Endothelial cell of umbilical vein (primary cell): ENCODE results near the gene SWI5. TPM values are rescaled to one million over a fixed set of nuclear protein-coding genes. Genes with fewer than 3 reads are reported as not detected.

Experiments
- BruUV-seq: library from RNA; stranded (reverse); fragments of 400-500 nt; replicated peaks from 2 replicates; lab custom pipeline; 2021; lab: Mats Ljungman, UMichigan
- CTCF ChIA-PET: fragments of 300-600, 350-600 bp; sonication (Branson Sonifier 250); formaldehyde crosslinking; loops from one replicate; lab custom pipeline; 2021; ENCODE audit warnings: antibody characterized with exemption, inconsistent platforms; lab: Charles Lee
- POLR2A ChIA-PET: fragments of 300-600, 350-600 bp; sonication (Branson Sonifier 250); formaldehyde crosslinking; loops from one replicate; lab custom pipeline; 2021; ENCODE audit warnings: antibody characterized with exemption, inconsistent platforms; lab: Charles Lee
- DNase-seq: peaks from one replicate; pipeline ENCODE4 v3.0.0-alpha.2; 2011; ENCODE audit warnings: low read depth, low spot score
- FAIRE-seq: peaks from 2 replicates; lab custom pipeline; 2011; peaks lifted over from hg19 to GRCh38; lab: Jason Lieb, UNC
- H2AFZ ChIP-seq: 2 replicates; pipeline ENCODE4 v1.6.0; 2012; ENCODE audit warnings: low read depth, low read length, control low read depth, inconsistent platforms
- H3K27ac ChIP-seq: 2 replicates; pipeline ENCODE4 v1.5.1; 2011; ENCODE audit warnings: low read depth, mild to moderate bottlenecking, control low read depth, low read length, moderate library complexity; ENCODE audit not compliant: insufficient read depth
- H3K27me3 ChIP-seq, 2 experiments: 2 replicates each; pipeline versions ENCODE4 v1.6.0 to v1.6.1; 2011; ENCODE audit warnings: low read length in 2 of 2, mixed read lengths in 1 of 2; ENCODE audit not compliant: control insufficient read depth in 2 of 2, insufficient read depth in 2 of 2
- H3K36me3 ChIP-seq, 2 experiments: 2 replicates in 1 of 2; 3 replicates in 1 of 2; pipeline ENCODE4 v1.5.1; 2011; ENCODE audit warnings: low read length in 2 of 2, mild to moderate bottlenecking in 1 of 2, moderate library complexity in 1 of 2; ENCODE audit not compliant: control insufficient read depth in 2 of 2, insufficient read depth in 2 of 2; ENCODE audit errors: extremely low read depth in 1 of 2
- H3K4me1 ChIP-seq: 3 replicates; pipeline ENCODE4 v1.5.1; 2011; ENCODE audit warnings: mild to moderate bottlenecking, low read length; ENCODE audit not compliant: control insufficient read depth, insufficient read depth; ENCODE audit errors: extremely low read depth
- H3K4me2 ChIP-seq: 2 replicates; pipeline ENCODE4 v1.6.1; 2011; ENCODE audit warnings: low read length, control low read depth, mixed read lengths; ENCODE audit not compliant: insufficient read depth
- H3K4me3 ChIP-seq, 3 experiments: fragments of 200-600 bp in 1 of 3; sonication (generic), shearing (Covaris generic) in 1 of 3; replicated peaks in 1 of 3; 2 replicates each; pipeline ENCODE4 v1.5.1; 2011 to 2016; ENCODE audit warnings: control low read depth in 3 of 3, low read length in 3 of 3, mild to moderate bottlenecking in 2 of 3, inconsistent platforms in 1 of 3, low read depth in 1 of 3, moderate library complexity in 1 of 3; ENCODE audit not compliant: insufficient read depth in 1 of 3
- H3K79me2 ChIP-seq: 2 replicates; pipeline ENCODE4 v1.6.0; 2012; ENCODE audit warnings: low read length, inconsistent platforms; ENCODE audit not compliant: control insufficient read depth, insufficient read depth
- H3K9ac ChIP-seq: replicated peaks from 2 replicates; pipeline ENCODE3; 2011; ENCODE audit warnings: low read length, control low read depth; ENCODE audit not compliant: insufficient read depth; ENCODE audit errors: extremely low read depth
- H3K9me1 ChIP-seq: replicated peaks from 3 replicates; pipeline ENCODE4 v1.6.0; 2011; ENCODE audit warnings: mild to moderate bottlenecking, low read length; ENCODE audit not compliant: control insufficient read depth, insufficient read depth; ENCODE audit errors: extremely low read depth
- H3K9me3 ChIP-seq: replicated peaks from 2 replicates; pipeline ENCODE4 v1.5.1; 2012; ENCODE audit warnings: low read length, inconsistent platforms; ENCODE audit not compliant: control insufficient read depth, insufficient read depth
- H4K20me1 ChIP-seq: replicated peaks from 2 replicates; pipeline ENCODE3; 2011; ENCODE audit warnings: mild to moderate bottlenecking, low read length; ENCODE audit not compliant: control insufficient read depth, insufficient read depth; ENCODE audit errors: extremely low read depth
- EZH2 ChIP-seq: IDR thresholded peaks from 2 replicates; pipeline ENCODE4 v1.6.1; 2012; ENCODE audit warnings: borderline replicate concordance, low read depth, mild to moderate bottlenecking, moderate library complexity, low read length, inconsistent platforms; ENCODE audit not compliant: severe bottlenecking
- GATA2 ChIP-seq: IDR thresholded peaks from 2 replicates; pipeline ENCODE4 v1.7.0; 2011; ENCODE audit warnings: low read depth, mild to moderate bottlenecking, moderate library complexity, mixed read lengths, low read length; ENCODE audit not compliant: insufficient read length, insufficient read depth
- MYC ChIP-seq: IDR thresholded peaks from one replicate; pipeline ENCODE4 v1.6.1; 2011; ENCODE audit warnings: mild to moderate bottlenecking, low read depth, low read length
- POLR2AphosphoS5 ChIP-seq: IDR thresholded peaks from 2 replicates; pipeline ENCODE4 v1.6.1; 2012; ENCODE audit warnings: low read depth, mild to moderate bottlenecking, control low read depth, low read length, moderate library complexity; ENCODE audit not compliant: insufficient read depth
- dilution Hi-C: fragments of 300-500 bp; cut with MboI; formaldehyde crosslinking; loops from one replicate; pipeline ENCODE4 v1.15.0; 2019; ENCODE audit warnings: low sequenced_read_pairs; ENCODE audit not compliant: extremely low pct_ligation_motif_present
- intact Hi-C: fragments of 100-400 bp; cut with micrococcal nuclease; formaldehyde crosslinking; loops from one replicate; pipeline ENCODE4 v1.10.0; 2022
- polyA plus RNA-seq, 4 experiments: library from polyadenylated mRNA; depleted of rRNA in 3 of 4; stranded (reverse) in 3 of 4; unstranded in 1 of 4; fragments of >200 nt; gene quantifications; 2 replicates each; pipeline versions ENCODE4 v1.2.1 to v1.2.3, GENCODE V29; 2011 to 2012; ENCODE audit warnings: missing spikeins in 1 of 4
- total RNA-seq: library from RNA; stranded (reverse); gene quantifications from 2 replicates; pipeline ENCODE4 v1.2.3, GENCODE V29; 2021

The SWI5 gene
- total and polyA plus RNA-seq, 2 donors (not counting 3 experiments of a cell fraction or from before 2014, with no cell fraction given), result 21.2 to 58.0 TPM

GRCh38 chr9:128293091-128293490, 17.0 kb downstream of the SWI5 start:
- H3K9ac ChIP-seq, result no peak overlapping the region
- H3K27me3 ChIP-seq, result no peaks in the 10 kb centered on the region
- no peak overlapping the region for H2AFZ ChIP-seq
- no peak overlapping the region for H3K4me3 ChIP-seq
- dilution Hi-C loops (no loop called here), intact Hi-C loops (loop anchor here (10.0 kb wide), 1 partner anchor 262 kb away; the partner anchor contains the start of gene SPTAN1)
- H3K9me3 ChIP-seq, result no peaks in the 10 kb centered on the region
- peaks cover 6% of the 10 kb centered on the region for H3K4me1 ChIP-seq
- H4K20me1 ChIP-seq, result no peaks in the 10 kb centered on the region
- TF ChIP-seq MYC, result no peak
- H3K4me2 ChIP-seq, result no peak overlapping the region
- no peaks in the 10 kb centered on the region for H3K79me2 ChIP-seq
- FAIRE-seq (no peak), DNase-seq (no peak)
- CTCF ChIA-PET, result interaction anchor here (1.0 to 2.5 kb wide), 5 partner anchors 12 to 48 kb away, joined by 3 to 16 read pairs (median 5); no protein-coding TSS in a partner anchor
- no peaks in the 10 kb centered on the region for H3K9me1 ChIP-seq
- no peak overlapping the region for H3K27ac ChIP-seq
- POLR2A ChIA-PET, result no interaction called here
- peaks cover 0 to 6% of the 10 kb centered on the region in 2 experiments for H3K36me3 ChIP-seq
- BruUV-seq, result no TSS peak

- H3K36me3 ChIP-seq, result no peaks in the 10 kb centered on the region
- intact Hi-C loops (loop anchor here (10.0 kb wide), 1 partner anchor 261 kb away; the partner anchor contains the start of gene SPTAN1), dilution Hi-C loops (no loop called here)
- H2AFZ ChIP-seq, result no peak overlapping the region
- H4K20me1 ChIP-seq, result no peaks in the 10 kb centered on the region
- H3K9ac ChIP-seq, result no peak overlapping the region
- no peak overlapping the region for H3K27ac ChIP-seq
- POLR2A ChIA-PET, result no interaction called here
- H3K4me2 ChIP-seq, result no peak overlapping the region
- DNase-seq (no peak), FAIRE-seq (no peak)
- CTCF ChIA-PET, result interaction anchor here (1.1 to 4.4 kb wide), 8 partner anchors 13 to 87 kb away, joined by 3 to 48 read pairs (median 8); no protein-coding TSS in a partner anchor
- no peak overlapping the region for H3K4me3 ChIP-seq
- no TSS peak for BruUV-seq
- H3K79me2 ChIP-seq, result no peaks in the 10 kb centered on the region
- H3K9me3 ChIP-seq, result no peaks in the 10 kb centered on the region
- H3K4me1 ChIP-seq, result peaks cover 6% of the 10 kb centered on the region
- H3K9me1 ChIP-seq, result no peaks in the 10 kb centered on the region
- H3K27me3 ChIP-seq, result no peaks in the 10 kb centered on the region
- TF ChIP-seq EZH2 (no peak), POLR2AphosphoS5 (no peak), GATA2 (no peak), MYC (no peak)
Measured at GRCh38 chr9:128294142-128294541, 18.1 kb downstream of the SWI5 start.
